HG03159 (cell line): ENCODE measurements around the gene FKBP1B.
"Not testable (repeated sequence)": the region's sequence is repeated elsewhere in the genome, so short reads cannot be mapped to it uniquely, and the experiment has no call there.

ENCODE experiments used
- ATAC-seq: cut with Tn5 transposase; IDR thresholded peaks from one replicate; pipeline ENCODE4 v1.9.1; 2021; ENCODE audit warnings: mild to moderate bottlenecking, moderate library complexity; ENCODE audit not compliant: unreplicated experiment

Gene FKBP1B

GRCh38 chr2:24022324-24022974 lies 27.1 kb upstream of the FKBP1B start:
- ATAC-seq, result no peak

GRCh38 chr2:24022975-24023575 lies 26.5 kb upstream of the FKBP1B start:
- ATAC-seq, result no peak

GRCh38 chr2:24024018-24024417 lies 25.5 kb upstream of the FKBP1B start:
- ATAC-seq, result no peak

GRCh38 chr2:24024996-24025663 lies 24.4 kb upstream of the FKBP1B start:
- no peak for ATAC-seq

GRCh38 chr2:24026233-24026632 lies 23.3 kb upstream of the FKBP1B start:
- ATAC-seq, result no peak

- no peak for ATAC-seq
These were observed 10.6 kb upstream of the FKBP1B start for GRCh38 chr2:24038786-24039499.

GRCh38 chr2:24040511-24040910 lies 9.0 kb upstream of the FKBP1B start:
- no peak for ATAC-seq

- not testable (repeated sequence) for ATAC-seq
These were observed 6.4 kb upstream of the FKBP1B start for GRCh38 chr2:24043133-24043532.

GRCh38 chr2:24045511-24046508 lies 3.7 kb upstream of the FKBP1B start:
- ATAC-seq, result no peak

- no peak for ATAC-seq
These were observed 3.0 kb upstream of the FKBP1B start for GRCh38 chr2:24046599-24046929.

- ATAC-seq, result peak; percentile 100
These were observed 2.4 kb upstream of the FKBP1B start, which contains the start of gene WDCP for GRCh38 chr2:24046930-24047702. Gene WDCP, minus strand, starts transcription at chr2:24047391. Its CDS starts 7,897 bp downstream, at chr2:24039494.

GRCh38 chr2:24047703-24048033 lies 1.9 kb upstream of the FKBP1B start:
- no peak for ATAC-seq

- no peak for ATAC-seq
These were observed 614 bp upstream of the FKBP1B start for GRCh38 chr2:24048769-24049484.

- no peak for ATAC-seq
These were observed 769 bp downstream of the FKBP1B start for GRCh38 chr2:24050041-24050979.

- no peak for ATAC-seq
These were observed 2.3 kb downstream of the FKBP1B start for GRCh38 chr2:24051833-24052232.

GRCh38 chr2:24052951-24053350 lies 3.4 kb downstream of the FKBP1B start:
- no peak for ATAC-seq

GRCh38 chr2:24054366-24055010 lies 4.9 kb downstream of the FKBP1B start:
- ATAC-seq, result no peak

GRCh38 chr2:24055750-24056149 lies 6.2 kb downstream of the FKBP1B start:
- no peak for ATAC-seq
